ENCODE results near the gene MARK2.
A peak's percentile ranks its signal among the peaks of the same experiment; 100 is the strongest.

The MARK2 gene

DNA sequence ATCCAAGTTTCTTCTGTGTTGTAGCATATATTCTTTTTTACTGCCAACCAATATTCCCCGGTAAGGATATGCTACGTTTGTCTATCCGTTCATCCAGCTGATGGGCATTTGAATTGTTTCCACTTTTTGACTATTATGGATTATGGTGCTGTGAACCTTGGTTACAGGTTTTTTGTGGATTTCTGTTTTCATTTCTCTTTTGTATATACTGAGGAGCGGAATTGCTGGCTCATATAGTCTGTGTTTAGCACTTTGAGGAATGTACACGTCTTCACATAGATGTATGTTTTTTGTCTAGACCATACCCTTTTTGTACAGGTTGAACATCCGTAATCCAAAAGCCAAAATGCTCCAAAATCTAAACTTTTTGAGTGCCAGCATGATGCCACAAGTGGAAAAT, 54.4 kb downstream of the MARK2 start:
- ATAC-seq = no peak
- no peak overlapping the region for H3K4me3 Mint-ChIP-seq
- H3K27ac Mint-ChIP-seq = no peak overlapping the region
- H3K4me1 Mint-ChIP-seq = peaks cover 48% of the 10 kb centered on the region
- no peaks in the 10 kb centered on the region for H3K9me3 Mint-ChIP-seq
- DNase-seq = no peak
- H3K27me3 Mint-ChIP-seq = no peaks in the 10 kb centered on the region
- peaks cover 27% of the 10 kb centered on the region for H3K36me3 Mint-ChIP-seq (ENCODE audit: low read depth)

DNA sequence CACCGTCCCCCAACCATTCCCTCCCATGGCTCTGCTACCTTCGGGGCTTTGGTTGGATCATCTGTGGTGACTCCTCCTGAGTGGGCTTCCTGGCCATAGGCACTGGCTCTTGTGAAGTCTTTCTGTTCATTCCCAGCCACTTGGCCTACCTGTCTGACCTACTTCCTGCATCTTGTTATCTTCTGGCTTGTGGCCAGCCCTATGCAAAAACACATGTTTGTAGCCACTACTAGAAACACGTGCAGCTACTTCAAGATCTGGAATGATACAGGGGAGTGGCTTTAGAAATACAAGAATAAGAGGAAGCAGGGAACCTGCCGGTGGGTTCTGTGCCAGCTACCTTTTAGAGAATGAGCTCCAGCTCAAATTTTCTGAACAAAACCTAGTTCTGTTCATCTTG, 57.2 kb downstream of the MARK2 start:
- H3K4me3 Mint-ChIP-seq = no peak overlapping the region
- DNase-seq (no peak), ATAC-seq (no peak)
- H3K36me3 Mint-ChIP-seq (ENCODE audit: low read depth) = peaks cover 44% of the 10 kb centered on the region
- no peaks in the 10 kb centered on the region for H3K27me3 Mint-ChIP-seq
- H3K4me1 Mint-ChIP-seq = peaks cover 20% of the 10 kb centered on the region
- no peaks in the 10 kb centered on the region for H3K9me3 Mint-ChIP-seq
- H3K27ac Mint-ChIP-seq = peak overlapping the region; percentile 11

DNA sequence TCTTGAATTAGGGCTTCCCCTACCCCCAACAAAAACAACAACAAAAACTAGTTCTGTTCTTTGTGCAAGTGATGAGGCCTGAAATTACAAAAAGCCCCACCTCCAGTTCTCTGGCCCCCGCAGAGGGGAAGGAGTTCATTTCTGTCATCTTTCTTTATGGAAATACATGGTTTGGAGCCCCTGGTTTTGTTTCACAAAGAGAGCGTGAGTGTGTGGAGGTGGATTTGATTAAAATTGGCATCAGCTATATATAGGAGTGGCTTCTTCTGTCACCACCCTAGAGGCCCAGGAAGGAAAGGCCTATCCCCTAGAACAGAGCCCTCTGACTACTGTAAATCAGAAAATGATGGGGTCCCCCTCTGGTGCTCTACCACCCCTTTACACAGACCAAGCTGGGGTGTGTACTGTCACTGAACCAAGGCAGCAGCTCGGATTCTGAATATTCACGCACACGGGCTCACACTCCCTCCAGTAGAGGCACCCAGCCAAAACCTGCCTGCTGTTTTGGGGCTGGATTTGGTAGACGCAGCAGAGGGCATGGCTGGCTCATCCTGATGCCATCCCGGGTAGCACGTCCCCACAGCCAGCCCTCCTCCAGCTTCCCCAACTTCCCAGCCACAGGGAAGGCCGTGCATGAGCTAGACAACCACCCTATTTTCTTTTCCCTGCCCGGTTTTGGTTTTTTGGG, 58.7 kb downstream of the MARK2 start:
- ATAC-seq = no peak
- Mint-ChIP-seq H3K9me3 (no peaks in the 10 kb centered on the region), H3K27ac (no peak overlapping the region), H3K36me3 (ENCODE audit: low read depth) (peaks cover 51% of the 10 kb centered on the region), H3K27me3 (no peaks in the 10 kb centered on the region), H3K4me1 (peaks cover 5% of the 10 kb centered on the region), H3K4me3 (no peak overlapping the region)
- DNase-seq = no peak

DNA sequence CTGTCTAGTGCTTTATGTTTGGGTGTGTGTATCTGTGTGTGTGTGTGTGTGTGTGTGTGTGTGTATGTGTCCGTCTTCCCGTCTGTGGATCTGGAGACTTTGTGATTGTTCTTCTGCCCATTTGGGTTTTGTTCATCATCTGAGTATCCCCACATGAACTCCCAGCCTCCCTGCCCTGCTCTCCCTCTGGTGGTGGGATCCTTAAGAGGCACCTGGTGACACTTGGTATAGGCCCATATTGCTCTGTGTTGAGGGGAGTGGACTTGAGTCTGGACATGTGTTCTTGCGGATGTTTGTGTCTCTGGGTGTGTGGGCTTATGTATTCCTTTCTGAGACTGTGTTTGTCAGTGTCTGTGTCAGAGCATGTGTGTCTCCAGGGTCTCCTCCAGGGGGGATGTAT, 62.8 kb downstream of the MARK2 start:
- no peaks in the 10 kb centered on the region for H3K4me1 Mint-ChIP-seq

GRCh38 chr11:63903884-63904283, 65.0 kb downstream of the MARK2 start:
- no peaks in the 10 kb centered on the region for H3K27me3 Mint-ChIP-seq
- no peak overlapping the region for H3K4me3 Mint-ChIP-seq
- DNase-seq (no peak), ATAC-seq (no peak)
- H3K27ac Mint-ChIP-seq = no peak overlapping the region
- H3K36me3 Mint-ChIP-seq (ENCODE audit: low read depth) = peaks cover 38% of the 10 kb centered on the region
- H3K4me1 Mint-ChIP-seq = no peaks in the 10 kb centered on the region
- H3K9me3 Mint-ChIP-seq = no peaks in the 10 kb centered on the region

More for the DNA sequence above, 62.8 kb downstream of the MARK2 start:
- Mint-ChIP-seq H3K9me3 (no peaks in the 10 kb centered on the region), H3K27ac (no peak overlapping the region), H3K4me3 (no peak overlapping the region), H3K27me3 (no peaks in the 10 kb centered on the region), H3K36me3 (ENCODE audit: low read depth) (peaks cover 49% of the 10 kb centered on the region)
- no peak for ATAC-seq
- no peak for DNase-seq

DNA sequence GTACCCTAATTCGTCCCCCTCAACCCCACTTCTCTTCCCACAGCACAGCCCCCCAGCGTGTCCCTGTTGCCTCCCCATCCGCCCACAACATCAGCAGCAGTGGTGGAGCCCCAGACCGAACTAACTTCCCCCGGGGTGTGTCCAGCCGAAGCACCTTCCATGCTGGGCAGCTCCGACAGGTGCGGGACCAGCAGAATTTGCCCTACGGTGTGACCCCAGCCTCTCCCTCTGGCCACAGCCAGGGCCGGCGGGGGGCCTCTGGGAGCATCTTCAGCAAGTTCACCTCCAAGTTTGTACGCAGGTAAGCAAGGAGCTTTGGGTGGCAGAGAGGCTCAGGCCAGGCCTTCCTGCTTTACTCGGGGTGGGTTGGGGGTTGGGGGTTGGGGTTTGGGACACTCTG, 65.8 kb downstream of the MARK2 start:
- H3K9me3 Mint-ChIP-seq = no peaks in the 10 kb centered on the region
- no peaks in the 10 kb centered on the region for H3K27me3 Mint-ChIP-seq
- DNase-seq = no peak
- no peaks in the 10 kb centered on the region for H3K4me1 Mint-ChIP-seq
- no peak for ATAC-seq
- H3K36me3 Mint-ChIP-seq (ENCODE audit: low read depth) = peaks cover 35% of the 10 kb centered on the region
- H3K27ac Mint-ChIP-seq = no peak overlapping the region
- no peak overlapping the region for H3K4me3 Mint-ChIP-seq

DNA sequence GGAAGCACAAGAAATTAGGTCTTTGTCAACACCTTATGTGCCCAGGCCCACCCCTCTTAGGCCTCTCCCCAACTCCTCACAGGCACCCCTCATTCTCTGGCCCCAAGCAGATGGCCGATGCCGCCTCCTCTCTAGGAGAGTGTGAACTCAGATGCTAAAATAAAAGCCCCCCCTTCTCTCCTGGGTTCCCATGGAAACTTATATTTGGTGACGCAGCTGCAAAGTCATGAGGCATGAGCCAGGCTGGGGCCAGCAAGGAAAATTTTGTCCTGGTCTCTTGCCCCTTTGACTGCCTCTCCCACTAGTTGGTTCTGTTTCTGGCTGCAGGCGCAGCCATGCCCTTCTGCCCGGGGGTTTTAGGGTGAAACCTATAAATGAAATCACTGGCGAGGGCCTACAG, 66.3 kb downstream of the MARK2 start:
- Mint-ChIP-seq H3K27me3 (no peaks in the 10 kb centered on the region), H3K4me3 (no peak overlapping the region), H3K9me3 (no peaks in the 10 kb centered on the region), H3K27ac (no peak overlapping the region), H3K36me3 (ENCODE audit: low read depth) (peaks cover 33% of the 10 kb centered on the region), H3K4me1 (no peaks in the 10 kb centered on the region)
- no peak for ATAC-seq
- no peak for DNase-seq

- Mint-ChIP-seq H3K27ac (no peak overlapping the region), H3K36me3 (ENCODE audit: low read depth) (peaks cover 26% of the 10 kb centered on the region), H3K4me1 (no peaks in the 10 kb centered on the region), H3K4me3 (no peak overlapping the region), H3K9me3 (no peaks in the 10 kb centered on the region), H3K27me3 (no peaks in the 10 kb centered on the region)
- no peak for ATAC-seq
- no peak for DNase-seq
Measured at GRCh38 chr11:63906087-63906486, 67.2 kb downstream of the MARK2 start.

GRCh38 chr11:63906585-63906984, 67.7 kb downstream of the MARK2 start:
- no peak for ATAC-seq
- H3K27ac Mint-ChIP-seq = no peak overlapping the region
- no peaks in the 10 kb centered on the region for H3K4me1 Mint-ChIP-seq
- peaks cover 22% of the 10 kb centered on the region for H3K36me3 Mint-ChIP-seq (ENCODE audit: low read depth)
- H3K27me3 Mint-ChIP-seq = no peaks in the 10 kb centered on the region
- H3K4me3 Mint-ChIP-seq = no peak overlapping the region
- DNase-seq = peak; percentile 60
- no peaks in the 10 kb centered on the region for H3K9me3 Mint-ChIP-seq

DNA sequence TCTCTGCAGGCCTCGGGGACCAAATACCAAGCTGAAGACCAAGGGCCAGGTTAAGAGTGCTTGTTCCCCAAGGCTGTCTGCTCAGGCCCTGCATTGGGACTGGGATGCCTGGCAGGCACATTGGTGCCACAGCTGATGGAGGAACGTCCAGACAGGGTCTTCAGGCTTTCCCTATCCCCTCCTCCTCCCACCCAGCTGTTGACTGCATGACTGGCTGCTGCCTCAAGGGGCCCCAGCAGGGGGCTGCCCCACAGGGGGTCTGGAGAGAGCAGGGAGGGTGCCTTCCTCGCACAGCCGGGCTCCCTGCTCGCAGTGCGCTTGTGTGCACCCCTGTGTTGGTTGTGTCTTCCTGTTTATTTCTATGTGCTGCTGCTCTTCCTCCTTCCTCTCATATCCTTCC, 68.2 kb downstream of the MARK2 start:
- Mint-ChIP-seq H3K27ac (no peak overlapping the region), H3K4me1 (no peaks in the 10 kb centered on the region), H3K9me3 (no peaks in the 10 kb centered on the region), H3K36me3 (ENCODE audit: low read depth) (peaks cover 19% of the 10 kb centered on the region), H3K4me3 (no peak overlapping the region), H3K27me3 (no peaks in the 10 kb centered on the region)
- ATAC-seq = no peak
- DNase-seq = no peak

DNA sequence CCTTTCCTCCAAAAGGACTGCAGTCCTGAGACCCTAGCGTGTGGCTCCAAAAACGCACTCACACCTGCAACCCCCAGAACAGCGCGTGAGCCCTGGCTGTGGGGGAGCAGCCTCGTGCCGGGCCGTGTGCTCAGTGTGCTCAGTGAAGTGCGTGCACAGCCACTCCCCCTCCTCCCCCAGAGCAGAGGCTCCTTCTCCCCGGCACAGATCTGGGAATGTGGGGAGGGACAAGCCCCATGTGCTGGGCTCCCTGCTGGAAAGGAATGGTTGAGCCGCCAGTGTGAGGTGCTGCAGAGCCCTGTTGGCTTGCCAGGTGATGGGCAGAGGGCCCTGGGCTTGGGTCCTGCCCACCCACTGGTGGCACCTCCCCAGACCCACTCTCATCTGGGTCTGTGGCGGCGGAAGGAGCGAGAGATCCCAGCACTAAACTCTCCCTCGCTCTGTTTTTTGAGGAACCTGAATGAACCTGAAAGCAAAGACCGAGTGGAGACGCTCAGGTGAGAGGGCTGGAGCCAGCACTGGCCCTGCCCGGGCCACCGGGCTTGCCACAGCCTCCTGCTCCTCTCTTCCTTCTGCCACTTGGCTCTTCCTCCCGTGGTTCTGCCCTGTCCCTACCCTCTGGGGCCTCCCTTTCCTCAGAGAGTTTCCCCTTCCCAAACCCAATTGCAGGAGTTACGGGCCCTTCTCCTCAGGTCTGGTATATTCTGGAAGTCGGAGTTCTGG, 69.1 kb downstream of the MARK2 start:
- H3K27me3 Mint-ChIP-seq = no peaks in the 10 kb centered on the region
- no peaks in the 10 kb centered on the region for H3K4me1 Mint-ChIP-seq
- H3K27ac Mint-ChIP-seq = no peak overlapping the region
- H3K4me3 Mint-ChIP-seq = no peak overlapping the region
- no peak for DNase-seq
- peaks cover 16% of the 10 kb centered on the region for H3K36me3 Mint-ChIP-seq (ENCODE audit: low read depth)
- no peaks in the 10 kb centered on the region for H3K9me3 Mint-ChIP-seq
- no peak for ATAC-seq

DNA sequence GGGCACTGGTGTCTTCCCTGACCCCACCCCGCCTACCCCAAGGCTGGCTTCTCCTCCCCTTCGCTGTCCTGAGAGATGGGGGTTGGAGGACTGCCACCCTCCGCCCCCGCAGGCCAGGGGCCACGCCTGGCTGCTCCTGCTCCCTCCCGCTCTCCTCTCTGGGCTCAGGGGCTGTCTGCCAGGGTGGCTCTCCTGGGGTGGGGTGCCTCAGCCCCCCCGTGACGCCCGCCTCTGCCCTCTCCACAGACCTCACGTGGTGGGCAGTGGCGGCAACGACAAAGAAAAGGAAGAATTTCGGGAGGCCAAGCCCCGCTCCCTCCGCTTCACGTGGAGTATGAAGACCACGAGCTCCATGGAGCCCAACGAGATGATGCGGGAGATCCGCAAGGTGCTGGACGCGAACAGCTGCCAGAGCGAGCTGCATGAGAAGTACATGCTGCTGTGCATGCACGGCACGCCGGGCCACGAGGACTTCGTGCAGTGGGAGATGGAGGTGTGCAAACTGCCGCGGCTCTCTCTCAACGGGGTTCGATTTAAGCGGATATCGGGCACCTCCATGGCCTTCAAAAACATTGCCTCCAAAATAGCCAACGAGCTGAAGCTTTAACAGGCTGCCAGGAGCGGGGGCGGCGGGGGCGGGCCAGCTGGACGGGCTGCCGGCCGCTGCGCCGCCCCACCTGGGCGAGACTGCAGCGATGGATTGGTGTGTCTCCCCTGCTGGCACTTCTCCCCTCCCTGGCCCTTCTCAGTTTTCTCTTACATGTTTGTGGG, 69.9 kb downstream of the MARK2 start:
- DNase-seq (no peak), ATAC-seq (no peak)

GRCh38 chr11:63909591-63910506, 70.9 kb downstream of the MARK2 start:
- Mint-ChIP-seq H3K4me3 (no peak overlapping the region), H3K27ac (peak overlapping the region; percentile 46), H3K9me3 (no peaks in the 10 kb centered on the region), H3K4me1 (no peaks in the 10 kb centered on the region), H3K36me3 (ENCODE audit: low read depth) (peaks cover 7% of the 10 kb centered on the region), H3K27me3 (peaks cover 2% of the 10 kb centered on the region)
- ATAC-seq (no peak), DNase-seq (no peak)

More for the DNA sequence above, 69.9 kb downstream of the MARK2 start:
- Mint-ChIP-seq H3K4me1 (no peaks in the 10 kb centered on the region), H3K27me3 (no peaks in the 10 kb centered on the region), H3K4me3 (no peak overlapping the region), H3K9me3 (no peaks in the 10 kb centered on the region), H3K36me3 (ENCODE audit: low read depth) (peaks cover 12% of the 10 kb centered on the region), H3K27ac (no peak overlapping the region)

- no peak overlapping the region for H3K4me3 Mint-ChIP-seq
- peaks cover 2% of the 10 kb centered on the region for H3K4me1 Mint-ChIP-seq
- ATAC-seq = no peak
- DNase-seq = no peak
- peaks cover 4% of the 10 kb centered on the region for H3K36me3 Mint-ChIP-seq (ENCODE audit: low read depth)
- H3K27me3 Mint-ChIP-seq = peaks cover 6% of the 10 kb centered on the region
- no peaks in the 10 kb centered on the region for H3K9me3 Mint-ChIP-seq
- H3K27ac Mint-ChIP-seq = no peak overlapping the region
Measured at GRCh38 chr11:63910675-63911074, 71.8 kb downstream of the MARK2 start.
